ENCODE measurements around the gene CHD6. TPM values are rescaled to one million over a fixed set of nuclear protein-coding genes. Genes with fewer than 3 reads are reported as not detected.

The CHD6 gene
- total RNA-seq, 1 experiment from 2014 or later, result 26.6 TPM

- H3K27ac ChIP-seq (ENCODE audit: low read depth, low read length), result no peak overlapping the region
- TF ChIP-seq MAX (IDR thresholded peaks at IDR 0.05) (no peak), ELF1 (IDR thresholded peaks at IDR 0.05; ENCODE audit: borderline replicate concordance, low read depth) (no peak), SIN3A (IDR thresholded peaks at IDR 0.05; ENCODE audit: low read depth) (no peak), ZNF274 (IDR thresholded peaks at IDR 0.05; ENCODE audit: low read depth, low read length) (no peak), EZH2 (IDR thresholded peaks at IDR 0.05) (no peak), JUND (IDR thresholded peaks at IDR 0.05) (no peak), ZFX (IDR thresholded peaks at IDR 0.05) (no peak), YY1 (IDR thresholded peaks at IDR 0.05; ENCODE audit: extremely low read depth, insufficient replicate concordance, low read depth, low read length) (no peak)
- H3K4me3 ChIP-seq (replicated peaks in 1 of 2; ENCODE audit: low read depth in 1 of 2, low read length in 2 of 2), result no peak overlapping the region
- H3K79me2 ChIP-seq (ENCODE audit: insufficient read depth, low read length), result no peaks in the 10 kb centered on the region
- H4K20me1 ChIP-seq (ENCODE audit: insufficient read depth), result no peaks in the 10 kb centered on the region
- H3K36me3 ChIP-seq (ENCODE audit: control insufficient read depth in 1 of 2, insufficient read depth in 2 of 2, low read length in 2 of 2), result no peaks in the 10 kb centered on the region
- H3K4me1 ChIP-seq (ENCODE audit: control insufficient read depth in 1 of 2, insufficient read depth in 2 of 2, low read length in 2 of 2), result no peaks in the 10 kb centered on the region
- H3K9me2 ChIP-seq (ENCODE audit: insufficient read depth), result no peaks in the 10 kb centered on the region
- TSS peak; percentile 57 for BruUV-seq (replicated peaks)
- intact Hi-C loops (cut with micrococcal nuclease), result no loop called here
- ChIA-PET RAD21 (ENCODE audit: low non-redundant PET in 1 of 2, low total read pairs in 2 of 2, uncharacterized antibody in 2 of 2, unreplicated experiment in 2 of 2) (no interaction called here), CTCF (no interaction called here), POLR2A (no interaction called here)
- H3K9me3 ChIP-seq (ENCODE audit: control insufficient read depth in 1 of 2, insufficient read depth in 1 of 2, low read depth in 1 of 2, low read length in 2 of 2), result peaks cover 0 to 4% of the 10 kb centered on the region in 2 experiments; a peak in 1 of 4 replicates
- DNase-seq (ENCODE audit: low read depth, low spot score) (no peak), ATAC-seq (no peak)
- H3K27me3 ChIP-seq (ENCODE audit: insufficient read depth, low read length), result no peaks in the 10 kb centered on the region
- H3K9ac ChIP-seq (ENCODE audit: low read length), result no peak overlapping the region
- no peak overlapping the region for H3K4me2 ChIP-seq (ENCODE audit: low read length)
- no peak overlapping the region for H2AFZ ChIP-seq (ENCODE audit: low read depth, low read length, poor library complexity, severe bottlenecking)
Measured at GRCh38 chr20:41532935-41533334, 85.2 kb downstream of the CHD6 start.

GRCh38 chr20:41531518-41532275, 86.5 kb downstream of the CHD6 start:
- H3K36me3 ChIP-seq (ENCODE audit: control insufficient read depth in 1 of 2, insufficient read depth in 2 of 2, low read length in 2 of 2), result no peaks in the 10 kb centered on the region
- no peaks in the 10 kb centered on the region for H3K4me1 ChIP-seq (ENCODE audit: control insufficient read depth in 1 of 2, insufficient read depth in 2 of 2, low read length in 2 of 2)
- no peaks in the 10 kb centered on the region for H3K27me3 ChIP-seq (ENCODE audit: insufficient read depth, low read length)
- intact Hi-C loops (cut with micrococcal nuclease), result no loop called here
- no peak for DNase-seq (ENCODE audit: low read depth, low spot score)
- no peak overlapping the region for H3K27ac ChIP-seq (ENCODE audit: low read depth, low read length)
- ChIA-PET POLR2A (no interaction called here), RAD21 (ENCODE audit: low non-redundant PET in 1 of 2, low total read pairs in 2 of 2, uncharacterized antibody in 2 of 2, unreplicated experiment in 2 of 2) (interaction anchor here in 1 of 2 experiments (0.6 kb wide), 1 partner anchor 89 kb away, joined by 7 read pairs; no protein-coding TSS in a partner anchor), CTCF (no interaction called here)
- no peaks in the 10 kb centered on the region for H3K79me2 ChIP-seq (ENCODE audit: insufficient read depth, low read length)
- H3K9me3 ChIP-seq (ENCODE audit: control insufficient read depth in 1 of 2, insufficient read depth in 1 of 2, low read depth in 1 of 2, low read length in 2 of 2), result no peaks in the 10 kb centered on the region
- H3K4me3 ChIP-seq (replicated peaks in 1 of 2; ENCODE audit: low read depth in 1 of 2, low read length in 2 of 2), result no peak overlapping the region
- H2AFZ ChIP-seq (ENCODE audit: low read depth, low read length, poor library complexity, severe bottlenecking), result no peak overlapping the region
- H3K9ac ChIP-seq (ENCODE audit: low read length), result no peak overlapping the region
- H3K4me2 ChIP-seq (ENCODE audit: low read length), result no peak overlapping the region
- H3K9me2 ChIP-seq (ENCODE audit: insufficient read depth), result no peaks in the 10 kb centered on the region
- no peak for ATAC-seq
- H4K20me1 ChIP-seq (ENCODE audit: insufficient read depth), result no peaks in the 10 kb centered on the region
- TF ChIP-seq ZBTB33 (IDR thresholded peaks at IDR 0.05; ENCODE audit: extremely low read depth, insufficient replicate concordance, low read length) (no peak), SRF (IDR thresholded peaks at IDR 0.05; ENCODE audit: low read depth) (no peak), MAX (IDR thresholded peaks at IDR 0.05) (no peak), ZNF274 (IDR thresholded peaks at IDR 0.05; ENCODE audit: low read depth, low read length) (no peak), SP1 (IDR thresholded peaks at IDR 0.05; ENCODE audit: low read depth) (no peak), ATF3 (IDR thresholded peaks at IDR 0.05) (no peak), CTCF (IDR thresholded peaks at IDR 0.05 in 2 of 3, conservative IDR thresholded peaks at IDR 0.05 in 1 of 3; ENCODE audit: borderline replicate concordance in 1 of 3, insufficient read depth in 1 of 3, low read depth in 2 of 3, low read length in 2 of 3) (no peak), SIN3A (IDR thresholded peaks at IDR 0.05; ENCODE audit: low read depth) (no peak), JUND (IDR thresholded peaks at IDR 0.05) (no peak)
- no TSS peak for BruUV-seq (replicated peaks)

All from HCT116 (cell line).